Erythroblast (primary cell): ENCODE measurements around the gene TBRG4.

Experiments
- GATA1 ChIP-seq: IDR thresholded peaks from 2 replicates; pipeline ENCODE4 v1.6.1; 2011; ENCODE audit warnings: low read depth, mild to moderate bottlenecking, control low read depth, low read length, moderate library complexity
- POLR2A ChIP-seq: IDR thresholded peaks from 2 replicates; pipeline ENCODE4 v1.6.1; 2011; ENCODE audit warnings: mild to moderate bottlenecking, low read length

DNA sequence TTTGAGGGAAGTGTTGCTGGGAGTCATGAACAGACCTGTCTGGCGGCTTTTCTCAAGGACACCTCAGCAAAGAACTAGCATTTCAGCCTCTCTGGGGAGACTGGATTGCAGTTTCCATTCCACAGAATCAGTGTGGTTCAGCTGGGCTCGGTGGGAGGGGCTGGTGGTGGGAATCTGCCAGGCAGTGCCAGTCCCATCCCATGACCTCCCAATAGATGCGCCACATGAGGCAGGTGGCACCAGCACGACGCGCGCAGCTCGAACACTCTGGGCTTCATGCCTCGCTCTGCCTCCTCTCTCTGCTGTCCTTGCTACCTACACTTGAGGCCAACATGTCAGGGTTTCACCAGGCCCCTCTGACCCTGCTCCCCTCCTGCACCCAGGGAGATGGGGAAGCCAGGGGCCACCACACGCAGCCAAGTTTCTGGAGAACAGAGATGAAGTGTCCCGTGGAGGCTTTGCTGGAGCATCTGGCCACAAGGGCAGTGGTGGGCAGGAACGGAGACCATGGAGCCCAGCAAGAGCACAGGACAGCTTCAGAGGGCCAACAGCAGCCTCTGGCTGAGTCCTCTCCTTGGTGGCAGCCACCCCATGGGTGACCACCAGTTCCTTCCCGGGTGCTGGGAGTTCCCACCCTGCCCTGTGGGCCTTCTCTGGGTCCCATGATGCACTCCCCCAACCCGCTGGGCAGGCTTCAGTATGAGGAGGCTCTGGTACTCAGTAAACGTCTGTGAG, 25.0 kb downstream of the TBRG4 start:
- TF ChIP-seq POLR2A (no peak), GATA1 (no peak)
